Brain pericyte (primary cell): ENCODE data around the gene MB.
"Not testable (repeated sequence)": the region's sequence is repeated elsewhere in the genome, so short reads cannot be mapped to it uniquely, and the experiment has no call there.

ENCODE experiments used
- DNase-seq: peaks from one replicate; pipeline ENCODE4 v3.0.0-alpha.2; 2012; ENCODE audit warnings: low read depth, low spot score

The MB gene

GRCh38 chr22:35638001-35638400 is 20.9 kb upstream of the MB start:
- DNase-seq, result no peak

GRCh38 chr22:35637254-35637653 is 20.1 kb upstream of the MB start:
- DNase-seq, result no peak

- DNase-seq, result no peak
Observed at GRCh38 chr22:35634943-35635540, 17.9 kb upstream of the MB start.

GRCh38 chr22:35634015-35634414 is 16.9 kb upstream of the MB start:
- no peak for DNase-seq

DNA sequence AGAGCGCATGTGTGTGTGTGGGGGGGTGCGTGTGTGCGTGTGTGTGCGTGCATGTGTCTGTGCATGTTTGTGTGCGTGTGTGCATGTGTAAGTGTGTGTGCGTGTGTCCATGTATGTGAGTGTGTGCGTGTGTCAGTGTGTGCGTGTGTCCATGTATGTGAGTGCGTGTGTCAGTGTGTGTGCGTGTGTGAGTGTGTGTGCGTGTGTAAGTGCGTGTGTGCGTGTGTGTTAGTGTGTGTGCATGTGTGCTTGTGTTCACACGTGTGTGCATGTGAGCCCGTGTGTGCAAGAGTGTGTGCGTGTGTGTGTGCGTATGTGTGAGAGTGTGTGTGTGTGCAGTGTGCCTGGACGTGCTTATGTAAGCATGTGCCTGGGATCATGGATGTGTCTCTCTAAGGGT is 16.4 kb upstream of the MB start:
- no peak for DNase-seq

- no peak for DNase-seq
Observed at GRCh38 chr22:35632935-35633334, 15.8 kb upstream of the MB start.

- DNase-seq, result no peak
Observed at GRCh38 chr22:35631597-35631996, 14.5 kb upstream of the MB start.

GRCh38 chr22:35630891-35631290 is 13.8 kb upstream of the MB start:
- DNase-seq, result no peak

GRCh38 chr22:35630387-35630793 is 13.3 kb upstream of the MB start:
- no peak for DNase-seq

DNA sequence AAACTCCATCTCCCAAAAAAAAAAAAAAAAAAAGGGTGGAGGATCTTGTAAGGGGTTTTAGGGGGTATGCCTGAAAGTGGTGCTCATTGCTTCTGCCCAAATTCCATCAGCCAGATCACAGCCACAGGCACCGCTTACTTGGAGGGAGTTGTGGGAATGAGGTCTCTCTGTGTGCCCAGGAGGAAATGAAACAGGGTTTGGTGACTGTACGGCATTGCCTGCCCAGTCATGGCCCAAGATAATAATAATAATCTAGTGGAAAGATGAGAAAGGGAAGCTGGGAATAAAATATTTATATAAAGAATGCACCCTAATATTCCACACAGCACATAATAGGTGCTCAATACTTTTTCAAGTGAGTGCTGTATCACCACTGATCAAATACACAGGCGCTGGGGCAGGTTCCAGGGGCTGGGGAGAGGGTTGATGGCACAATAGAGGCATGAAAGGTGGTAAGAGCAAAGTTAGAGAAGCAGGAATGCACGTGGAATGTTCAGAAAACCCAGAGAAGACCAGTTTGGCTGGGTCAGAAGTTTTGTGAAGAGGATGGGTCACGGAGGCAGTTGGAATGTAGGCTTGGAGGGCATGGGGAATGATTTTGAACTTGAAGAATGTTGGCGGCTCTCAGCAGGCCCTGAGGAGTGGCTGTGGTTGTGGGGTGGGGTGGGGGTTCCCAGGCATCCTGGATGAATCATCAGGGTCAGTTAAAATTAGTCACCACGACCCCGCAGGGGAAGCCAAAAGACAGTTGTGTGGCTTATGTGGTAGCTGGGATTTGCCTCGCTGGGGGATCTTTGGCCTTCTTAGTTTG is 12.5 kb upstream of the MB start:
- DNase-seq, result peak; percentile 73

DNA sequence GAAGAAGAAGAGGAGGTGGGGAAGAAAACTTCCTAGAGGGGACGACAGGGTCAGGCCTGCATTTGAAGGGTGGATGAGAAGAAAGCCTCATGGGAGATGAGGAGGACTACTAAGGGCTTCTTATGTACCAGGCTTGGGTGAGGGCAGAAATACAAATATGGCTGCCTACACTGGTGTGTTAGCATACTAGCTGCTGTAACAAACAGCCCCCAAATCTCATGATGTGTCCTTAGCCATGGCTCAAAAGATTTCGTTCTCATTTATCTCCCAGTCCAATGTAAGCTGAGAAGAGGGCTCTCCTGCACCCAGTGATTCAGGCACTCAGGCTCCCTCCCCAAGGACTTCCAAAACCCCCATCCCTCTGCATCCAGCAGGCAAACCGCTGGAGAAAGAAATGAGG is 11.6 kb upstream of the MB start:
- no peak for DNase-seq

DNA sequence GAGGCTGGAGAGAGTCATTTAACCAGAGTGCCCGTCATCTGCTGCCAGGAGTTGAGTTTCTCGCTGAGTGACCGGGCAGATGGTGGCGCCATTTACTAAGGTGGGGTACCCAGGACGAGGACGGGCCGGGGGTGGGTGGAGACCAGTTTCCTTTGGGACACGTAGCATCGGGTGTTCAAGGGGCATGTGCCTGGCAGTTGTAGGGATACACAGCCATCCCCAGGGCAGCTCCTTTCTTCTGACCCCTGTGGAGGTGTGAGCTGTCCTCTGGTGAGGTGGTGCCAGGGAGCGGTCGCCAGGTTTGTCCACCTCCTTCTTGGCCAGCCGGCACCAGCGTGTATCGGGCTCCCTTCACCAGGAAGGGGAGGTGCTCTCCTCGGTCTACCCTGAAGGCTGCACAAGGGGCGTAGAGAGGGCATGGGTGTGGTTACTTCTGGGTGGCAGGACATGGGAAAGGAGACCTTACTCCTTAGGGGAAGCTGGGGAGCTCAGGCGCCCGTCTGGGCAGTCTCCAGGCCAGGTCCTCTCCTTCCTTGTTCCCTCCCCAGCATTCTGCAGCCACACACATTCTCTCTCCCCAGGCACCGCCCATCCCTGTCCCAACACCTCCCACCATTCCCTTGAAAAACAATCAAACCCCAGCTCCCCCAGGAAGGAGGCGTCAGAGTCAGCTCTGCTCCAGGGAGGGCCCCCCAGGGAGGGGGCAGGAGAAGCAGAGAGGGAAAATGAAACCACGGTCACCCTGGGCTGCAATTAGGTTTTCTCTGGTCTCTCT is 10.3 kb upstream of the MB start:
- DNase-seq, result peak; percentile 77

DNA sequence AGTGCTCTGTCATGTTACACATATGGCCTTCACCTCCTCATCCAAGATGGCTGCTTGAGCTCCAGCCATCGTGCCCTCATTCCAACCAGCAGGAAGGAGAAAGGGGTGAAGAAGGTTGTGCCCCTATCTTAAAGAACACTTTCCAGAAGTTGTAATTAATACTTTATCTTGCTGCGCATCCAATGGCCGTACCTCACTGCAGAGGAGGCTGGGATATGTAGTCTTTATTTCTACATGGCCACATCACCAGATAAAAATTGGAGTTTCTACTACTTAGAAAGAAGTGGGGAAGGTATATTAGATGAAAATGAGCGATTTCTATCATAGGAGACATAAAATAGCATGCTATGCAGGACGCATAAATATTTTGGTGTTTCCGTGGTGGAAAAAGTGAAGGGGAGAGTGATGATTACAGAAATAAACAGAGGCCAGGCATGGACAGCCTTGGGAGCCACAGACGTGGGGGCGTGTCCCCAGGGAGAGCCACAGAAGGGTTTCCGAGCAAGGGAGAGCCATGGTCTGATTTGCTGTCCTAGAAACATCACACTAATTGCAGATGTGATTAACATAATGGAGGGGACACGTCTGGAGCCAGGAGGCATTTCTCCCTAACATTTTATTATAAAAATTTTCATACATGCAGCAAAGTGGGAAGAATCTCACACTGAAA is 8.8 kb upstream of the MB start:
- DNase-seq, result no peak

- DNase-seq, result no peak
Observed at GRCh38 chr22:35624547-35624946, 7.4 kb upstream of the MB start.

DNA sequence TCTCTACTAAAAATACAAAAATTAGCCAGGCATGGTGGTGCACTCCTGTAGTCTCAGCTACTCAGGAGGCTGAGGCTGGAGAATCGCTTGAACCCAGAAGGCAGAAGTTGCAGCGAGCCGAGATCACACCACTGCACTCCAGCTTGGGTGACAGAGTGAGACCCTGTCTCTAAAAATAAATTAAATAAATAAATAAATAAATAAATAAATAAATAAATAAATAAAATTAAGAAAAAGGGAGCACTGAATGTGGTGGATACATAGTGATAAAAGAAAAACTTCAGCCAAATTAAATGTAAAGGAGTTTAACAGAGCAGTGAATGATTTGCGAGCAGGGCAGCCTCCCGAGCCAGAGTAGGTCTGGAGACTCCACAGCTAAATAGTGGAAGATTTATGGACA is 6.8 kb upstream of the MB start:
- not testable (repeated sequence) for DNase-seq

DNA sequence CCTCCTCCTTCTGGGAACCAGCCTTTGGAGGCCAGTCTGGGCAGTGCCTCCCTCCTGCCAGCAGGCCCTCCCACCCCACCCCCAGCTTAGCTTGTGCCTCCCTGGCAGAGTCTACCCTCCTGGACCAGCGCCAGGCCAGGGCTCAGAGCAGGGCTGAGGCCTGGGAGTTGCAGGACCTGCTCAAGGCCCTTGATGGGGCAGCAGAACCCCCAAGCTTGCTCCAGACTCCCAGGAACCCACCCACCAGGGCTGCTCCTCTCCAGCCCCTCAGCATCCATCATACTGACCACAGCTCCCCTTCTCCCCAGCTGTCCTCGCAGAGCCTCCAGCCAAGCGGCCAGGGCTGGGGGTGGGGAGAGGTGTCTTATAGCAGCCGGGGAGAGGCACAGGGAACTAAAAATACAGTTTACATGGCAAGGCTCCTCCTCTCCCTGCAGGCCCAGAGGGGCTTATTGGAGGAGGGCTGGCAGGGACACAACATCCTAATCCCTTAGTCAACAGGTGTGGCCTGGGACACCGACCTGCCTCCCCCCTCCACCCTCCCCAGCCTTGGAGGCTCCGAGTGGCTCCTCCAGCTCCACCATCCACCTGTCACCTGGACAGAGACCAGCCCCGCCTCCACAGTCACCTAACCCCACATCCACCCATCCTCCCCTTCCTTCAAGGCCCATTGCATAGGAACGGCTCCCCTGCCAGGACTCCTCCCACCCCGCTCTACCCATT is 5.2 kb upstream of the MB start:
- DNase-seq, result no peak

DNA sequence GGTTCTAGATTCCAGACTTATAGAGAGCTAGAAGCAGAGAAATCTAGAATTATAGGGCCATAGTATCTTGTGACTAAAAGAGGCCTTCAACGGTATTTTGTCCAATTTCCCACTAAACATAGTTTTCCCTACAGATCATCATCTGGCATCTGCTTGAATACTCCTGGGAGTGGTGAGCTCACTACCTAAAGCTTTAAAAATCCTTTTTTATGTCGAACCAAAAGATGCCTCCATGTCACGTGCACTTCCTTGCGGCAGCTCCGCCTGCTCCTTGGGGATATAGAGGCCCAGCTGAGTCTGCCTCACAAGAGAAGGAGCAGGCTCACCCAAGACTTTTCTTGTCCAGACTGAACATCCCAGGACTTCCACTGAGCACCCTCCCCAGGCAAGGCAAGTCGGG is 4.3 kb upstream of the MB start:
- no peak for DNase-seq

DNA sequence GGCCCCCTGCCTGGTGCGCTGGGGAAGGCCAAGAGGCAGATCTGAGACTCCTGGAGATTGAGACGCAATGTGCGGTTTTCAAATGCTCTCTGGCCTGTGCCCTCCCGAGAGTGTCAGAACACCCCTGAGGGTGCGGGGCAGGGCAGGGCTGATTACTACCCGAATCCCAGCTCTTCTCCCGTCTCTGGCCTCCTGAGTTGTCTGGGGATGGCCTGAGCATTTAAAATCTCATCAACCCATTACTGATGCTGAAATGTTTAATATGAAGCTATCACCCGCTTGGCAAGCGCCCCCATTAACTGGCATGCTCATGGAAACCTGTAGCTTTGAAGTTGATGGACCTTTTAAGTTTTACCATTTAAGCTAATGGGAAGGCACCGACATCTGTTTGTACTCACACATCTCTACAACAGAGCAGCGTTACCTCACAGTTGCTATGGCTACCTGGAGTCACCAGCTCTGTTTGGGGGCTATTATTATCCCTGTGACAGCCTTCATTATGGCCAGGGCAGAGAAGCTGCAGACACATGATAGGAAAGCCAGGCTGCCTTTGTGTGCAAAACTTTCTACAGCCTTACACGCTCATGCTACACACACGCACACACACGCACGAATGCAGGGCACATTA is 3.6 kb upstream of the MB start:
- no peak for DNase-seq

- DNase-seq, result no peak
Observed at GRCh38 chr22:35619336-35620094, 2.4 kb upstream of the MB start.
